Activated T-helper 17 cell treated with anti-CD3 and anti-CD28 coated beads, Interleukin-2, amount 50 U/mL, for 72 hours (primary cell): Measurements from ENCODE around the gene LMF2. TPM values are rescaled to one million over a fixed set of nuclear protein-coding genes. Genes with fewer than 3 reads are reported as not detected.
"Not testable (repeated sequence)": the region's sequence is repeated elsewhere in the genome, so short reads cannot be mapped to it uniquely, and the experiment has no call there.

Experiments
- ATAC-seq: fragments of 150-1000 bp; cut with Tn5 transposase; replicated peaks from 2 replicates; pipeline ENCODE4 v1.10.0; 2021; ENCODE audit warnings: mild to moderate bottlenecking, moderate library complexity
- H3K27ac Mint-ChIP-seq: one replicate; pipeline ENCODE4 v1.8.0; 2022; ENCODE audit warnings: mixed read lengths
- H3K27me3 Mint-ChIP-seq: one replicate; pipeline ENCODE4 v1.8.0; 2022; ENCODE audit warnings: mixed read lengths
- H3K36me3 Mint-ChIP-seq: one replicate; pipeline ENCODE4 v1.8.0; 2022; ENCODE audit warnings: low read depth, mild to moderate bottlenecking, mixed read lengths
- H3K4me1 Mint-ChIP-seq: one replicate; pipeline ENCODE4 v1.8.0; 2022; ENCODE audit warnings: mixed read lengths
- H3K4me3 Mint-ChIP-seq: one replicate; pipeline ENCODE4 v1.8.0; 2022; ENCODE audit warnings: mild to moderate bottlenecking, mixed read lengths
- H3K9me3 Mint-ChIP-seq: one replicate; pipeline ENCODE4 v1.8.0; 2022; ENCODE audit warnings: mixed read lengths
- total RNA-seq, 2 donors: library from RNA; stranded (reverse); gene quantifications; one replicate each; pipeline ENCODE4 v1.2.3, GENCODE V29; 2022

The LMF2 gene
- total RNA-seq, 2 donors from 2014 or later, result 61.3 to 89.0 TPM

GRCh38 chr22:50544078-50544745, 36.7 kb upstream of the LMF2 start:
- Mint-ChIP-seq H3K4me1 (peaks cover 32% of the 10 kb centered on the region), H3K36me3 (peaks cover 16% of the 10 kb centered on the region), H3K4me3 (peak overlapping the region; percentile 68), H3K27me3 (no peaks in the 10 kb centered on the region), H3K27ac (peak overlapping the region; percentile 74), H3K9me3 (no peaks in the 10 kb centered on the region)
- ATAC-seq, result peak; percentile 28

DNA sequence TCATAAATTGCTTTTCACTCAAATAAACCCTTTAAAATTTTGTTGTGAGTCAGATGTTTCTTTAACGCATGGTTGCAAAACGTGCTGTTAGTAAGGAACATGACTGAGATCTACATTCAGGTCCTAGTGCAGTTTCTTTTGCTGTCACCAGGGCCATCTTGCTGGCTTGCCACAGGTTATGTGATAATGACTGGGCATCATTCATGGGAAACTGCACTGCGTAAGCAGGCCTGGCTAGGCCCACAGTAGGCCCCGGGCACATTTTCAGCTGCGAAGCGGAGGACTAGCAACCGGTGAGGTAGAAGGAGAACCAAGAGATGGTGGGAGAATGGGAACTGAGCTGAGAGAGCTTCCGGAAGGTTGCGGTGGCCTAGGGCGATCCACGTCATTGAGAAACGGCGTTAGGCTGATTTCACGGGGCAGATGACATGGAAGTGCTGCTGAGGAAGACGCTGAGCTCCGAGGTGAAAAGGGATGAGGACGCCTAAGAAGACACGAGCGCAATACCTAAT, 35.0 kb upstream of the LMF2 start:
- peaks cover 18% of the 10 kb centered on the region for H3K36me3 Mint-ChIP-seq
- no peaks in the 10 kb centered on the region for H3K9me3 Mint-ChIP-seq
- H3K4me3 Mint-ChIP-seq, result peak overlapping the region; percentile 64
- ATAC-seq, result peak; percentile 44
- peaks cover 42% of the 10 kb centered on the region for H3K4me1 Mint-ChIP-seq
- H3K27me3 Mint-ChIP-seq, result no peaks in the 10 kb centered on the region
- peak overlapping the region; percentile 89 for H3K27ac Mint-ChIP-seq

GRCh38 chr22:50541667-50542026, 34.1 kb upstream of the LMF2 start:
- Mint-ChIP-seq H3K4me3 (peak overlapping the region; percentile 64), H3K27ac (peak overlapping the region; percentile 89), H3K36me3 (peaks cover 18% of the 10 kb centered on the region), H3K4me1 (peaks cover 42% of the 10 kb centered on the region)
- peak; percentile 51 for ATAC-seq
- not testable (repeated sequence) for H3K9me3 Mint-ChIP-seq, H3K27me3 Mint-ChIP-seq

- no peaks in the 10 kb centered on the region for H3K9me3 Mint-ChIP-seq
Measured at GRCh38 chr22:50540381-50540780, 32.9 kb upstream of the LMF2 start.

GRCh38 chr22:50537765-50538164, 30.3 kb upstream of the LMF2 start:
- no peak for ATAC-seq
- Mint-ChIP-seq H3K4me3 (peak overlapping the region; percentile 64), H3K36me3 (peaks cover 25% of the 10 kb centered on the region), H3K4me1 (peaks cover 39% of the 10 kb centered on the region), H3K27me3 (no peaks in the 10 kb centered on the region), H3K9me3 (no peaks in the 10 kb centered on the region), H3K27ac (peak overlapping the region; percentile 89)

More at GRCh38 chr22:50540381-50540780, 32.9 kb upstream of the LMF2 start:
- ATAC-seq, result no peak
- no peaks in the 10 kb centered on the region for H3K27me3 Mint-ChIP-seq
- peak overlapping the region; percentile 64 for H3K4me3 Mint-ChIP-seq
- peaks cover 18% of the 10 kb centered on the region for H3K36me3 Mint-ChIP-seq
- H3K27ac Mint-ChIP-seq, result peak overlapping the region; percentile 89
- peaks cover 38% of the 10 kb centered on the region for H3K4me1 Mint-ChIP-seq

DNA sequence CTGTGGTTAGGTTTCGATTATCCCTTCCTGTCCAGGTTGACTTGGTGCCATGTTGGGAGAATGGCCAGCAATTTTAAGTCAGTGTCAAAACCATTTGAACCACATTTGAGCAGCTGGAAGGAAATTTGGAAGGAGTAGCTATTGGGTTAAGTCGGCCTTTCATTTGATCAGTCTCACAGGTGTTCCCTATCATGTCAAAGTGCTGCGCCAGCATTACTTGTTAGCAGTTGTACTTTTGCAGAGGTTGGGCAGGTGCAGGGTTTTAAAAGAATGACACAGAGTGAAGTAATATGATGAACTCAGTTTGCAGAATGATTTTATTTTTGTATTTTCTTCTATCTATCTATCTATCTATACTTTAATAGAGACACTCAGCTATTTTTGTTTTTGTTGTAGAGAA, 28.7 kb upstream of the LMF2 start:
- Mint-ChIP-seq H3K27ac (peak overlapping the region; percentile 52), H3K9me3 (no peaks in the 10 kb centered on the region), H3K4me1 (peaks cover 33% of the 10 kb centered on the region), H3K27me3 (no peaks in the 10 kb centered on the region), H3K4me3 (no peak overlapping the region), H3K36me3 (peaks cover 23% of the 10 kb centered on the region)
- ATAC-seq, result no peak

- no peaks in the 10 kb centered on the region for H3K9me3 Mint-ChIP-seq
- no peak for ATAC-seq
- H3K36me3 Mint-ChIP-seq, result peaks cover 28% of the 10 kb centered on the region
- H3K27me3 Mint-ChIP-seq, result no peaks in the 10 kb centered on the region
- H3K27ac Mint-ChIP-seq, result no peak overlapping the region
- H3K4me3 Mint-ChIP-seq, result no peak overlapping the region
- H3K4me1 Mint-ChIP-seq, result peaks cover 23% of the 10 kb centered on the region
Measured at GRCh38 chr22:50535113-50535512, 27.6 kb upstream of the LMF2 start.

- Mint-ChIP-seq H3K4me3 (peak overlapping the region; percentile 90), H3K4me1 (peaks cover 20% of the 10 kb centered on the region)
- not testable (repeated sequence) for ATAC-seq
Measured at GRCh38 chr22:50533856-50534711, 26.6 kb upstream of the LMF2 start.

GRCh38 chr22:50532824-50533796, 25.6 kb upstream of the LMF2 start:
- peak overlapping the region; percentile 98 for H3K27ac Mint-ChIP-seq
- no peaks in the 10 kb centered on the region for H3K27me3 Mint-ChIP-seq
- peaks cover 33% of the 10 kb centered on the region for H3K36me3 Mint-ChIP-seq
- no peak for ATAC-seq
- peaks cover 15% of the 10 kb centered on the region for H3K4me1 Mint-ChIP-seq
- peak overlapping the region; percentile 90 for H3K4me3 Mint-ChIP-seq
- no peaks in the 10 kb centered on the region for H3K9me3 Mint-ChIP-seq

More at GRCh38 chr22:50533856-50534711, 26.6 kb upstream of the LMF2 start:
- not testable (repeated sequence) for H3K27me3 Mint-ChIP-seq, H3K9me3 Mint-ChIP-seq
- H3K36me3 Mint-ChIP-seq, result peaks cover 23% of the 10 kb centered on the region
- peak overlapping the region; percentile 98 for H3K27ac Mint-ChIP-seq

- ATAC-seq, result peak; percentile 12
- no peaks in the 10 kb centered on the region for H3K27me3 Mint-ChIP-seq
- peaks cover 10% of the 10 kb centered on the region for H3K4me1 Mint-ChIP-seq
Measured at GRCh38 chr22:50531962-50532674, 24.6 kb upstream of the LMF2 start.

DNA sequence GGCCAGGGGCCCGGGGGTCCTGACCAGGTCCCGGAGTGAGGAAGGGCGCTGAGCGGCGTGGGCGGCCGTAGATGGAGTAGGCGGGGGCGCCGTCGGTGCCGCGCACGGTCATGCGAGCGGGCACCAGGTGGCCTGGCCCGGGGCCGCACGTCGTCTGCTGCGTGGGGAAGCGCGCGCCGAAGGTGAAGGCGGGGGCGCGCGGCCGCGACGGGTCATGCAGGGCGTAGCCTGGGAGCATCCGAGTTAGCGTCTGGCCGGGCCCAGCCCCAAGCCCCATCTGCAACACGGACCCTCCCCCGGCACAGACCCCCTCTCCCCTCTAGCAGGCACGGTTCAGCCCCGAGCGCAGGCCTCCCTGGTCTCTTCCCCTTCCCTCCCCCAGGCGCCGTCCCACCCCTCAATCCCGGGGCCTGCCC, 24.1 kb upstream of the LMF2 start:
- peak; percentile 67 for ATAC-seq
- Mint-ChIP-seq H3K27ac (peak overlapping the region; percentile 98), H3K36me3 (peaks cover 48% of the 10 kb centered on the region), H3K27me3 (no peaks in the 10 kb centered on the region), H3K4me3 (peak overlapping the region; percentile 90), H3K4me1 (peaks cover 10% of the 10 kb centered on the region), H3K9me3 (no peaks in the 10 kb centered on the region)

More at GRCh38 chr22:50531962-50532674, 24.6 kb upstream of the LMF2 start:
- Mint-ChIP-seq H3K4me3 (peak overlapping the region; percentile 90), H3K36me3 (peaks cover 43% of the 10 kb centered on the region), H3K27ac (peak overlapping the region; percentile 98), H3K9me3 (no peaks in the 10 kb centered on the region)

DNA sequence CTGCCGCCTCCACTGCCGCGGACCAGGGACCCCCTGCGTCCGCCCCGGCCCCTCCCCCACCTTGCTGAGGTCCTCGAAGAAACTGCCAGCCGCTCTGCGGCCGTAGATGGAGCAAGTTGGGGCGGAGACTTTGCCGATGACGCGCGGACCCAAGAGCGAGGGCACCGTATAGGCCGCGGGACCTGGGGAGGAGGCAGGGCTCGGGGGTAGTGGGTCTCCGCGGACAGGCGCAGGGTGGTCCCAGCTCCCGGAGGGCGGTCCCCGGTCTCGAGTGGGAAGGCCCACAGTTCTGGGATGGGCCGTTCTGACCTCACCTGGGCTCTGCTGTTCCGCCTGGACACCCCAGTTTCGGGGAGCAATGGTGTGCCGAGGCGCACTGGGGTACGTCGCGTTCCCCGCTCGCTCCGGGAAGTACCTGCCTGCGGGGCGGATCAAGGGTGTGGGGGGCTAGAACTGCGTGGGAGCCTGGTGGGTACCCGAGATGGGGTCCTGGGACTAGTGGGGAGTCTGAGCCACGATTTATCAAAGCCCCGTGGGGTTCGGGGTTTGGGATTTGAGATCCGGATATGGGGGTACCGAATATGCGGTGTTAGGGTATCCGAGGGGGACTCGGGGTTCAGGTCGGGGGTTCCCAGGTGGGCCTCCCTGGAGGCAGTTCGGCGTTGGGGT, 23.5 kb upstream of the LMF2 start:
- Mint-ChIP-seq H3K4me3 (peak overlapping the region; percentile 90), H3K9me3 (no peaks in the 10 kb centered on the region), H3K27ac (peak overlapping the region; percentile 98), H3K27me3 (no peaks in the 10 kb centered on the region), H3K4me1 (peaks cover 10% of the 10 kb centered on the region), H3K36me3 (peaks cover 50% of the 10 kb centered on the region)
- ATAC-seq, result peak; percentile 56

GRCh38 chr22:50530580-50530876, 23.0 kb upstream of the LMF2 start:
- Mint-ChIP-seq H3K9me3 (no peaks in the 10 kb centered on the region), H3K36me3 (peaks cover 50% of the 10 kb centered on the region), H3K4me1 (peaks cover 10% of the 10 kb centered on the region), H3K27me3 (no peaks in the 10 kb centered on the region), H3K4me3 (peak overlapping the region; percentile 90), H3K27ac (peak overlapping the region; percentile 98)
- peak; percentile 11 for ATAC-seq
